Spinal cord (tissue), 10 donors: ENCODE data around the gene FBXW8. TPM values are rescaled to one million over a fixed set of nuclear protein-coding genes. Genes with fewer than 3 reads are reported as not detected.

Source experiments
- DNase-seq, 6 donors: peaks; one replicate each; pipeline versions ENCODE4 v3.0.0 to v3.0.0-alpha.2; 2013 to 2015; ENCODE audit warnings: low spot score in 6 of 6, low read depth in 4 of 6
- H3K27ac ChIP-seq: one replicate; pipeline ENCODE4 v1.5.1; 2013; ENCODE audit warnings: low read depth, low read length, control low read depth
- H3K27me3 ChIP-seq: one replicate; pipeline ENCODE4 v1.6.1; 2013; ENCODE audit warnings: low read length; ENCODE audit not compliant: control insufficient read depth, insufficient read depth
- H3K36me3 ChIP-seq: one replicate; pipeline ENCODE4 v1.6.1; 2013; ENCODE audit warnings: low read length; ENCODE audit not compliant: control insufficient read depth, insufficient read depth
- H3K4me1 ChIP-seq: one replicate; pipeline ENCODE4 v1.6.1; 2013; ENCODE audit warnings: low read length; ENCODE audit not compliant: control insufficient read depth, insufficient read depth
- H3K4me3 ChIP-seq: one replicate; pipeline ENCODE4 v1.5.1; 2013; ENCODE audit warnings: low read depth, low read length, control low read depth
- H3K9me3 ChIP-seq: one replicate; pipeline ENCODE4 v1.6.1; 2013; ENCODE audit warnings: low read length; ENCODE audit not compliant: control insufficient read depth, insufficient read depth
- WGBS: methylation state at CpG from one replicate; pipeline ENCODE4 v1.1.5; 2013; ENCODE audit warnings: missing lambda C conversion rate; ENCODE audit not compliant: insufficient coverage; 5-methylcytosine and 5-hydroxymethylcytosine counted together
- long read RNA-seq, 4 donors: transcript quantifications; one replicate each; lab custom pipeline, GENCODE V29; 2026
- polyA plus RNA-seq, 2 donors: library from polyadenylated mRNA; unstranded; fragments of 120-200 nt; gene quantifications; one replicate each; pipeline ENCODE4 v1.2.1, GENCODE V29; 2013; ENCODE audit not compliant: insufficient read length in 2 of 2
- total RNA-seq, 2 donors: library from RNA; depleted of rRNA in 1 of 2; stranded (reverse); fragments of 120-200 nt in 1 of 2; fragments of >200 nt in 1 of 2; gene quantifications; one replicate each; pipeline versions ENCODE4 v1.2.3 to v1.2.4, GENCODE V29; 2013 to 2014
- donor health status: healthy.

Gene FBXW8, protein sequence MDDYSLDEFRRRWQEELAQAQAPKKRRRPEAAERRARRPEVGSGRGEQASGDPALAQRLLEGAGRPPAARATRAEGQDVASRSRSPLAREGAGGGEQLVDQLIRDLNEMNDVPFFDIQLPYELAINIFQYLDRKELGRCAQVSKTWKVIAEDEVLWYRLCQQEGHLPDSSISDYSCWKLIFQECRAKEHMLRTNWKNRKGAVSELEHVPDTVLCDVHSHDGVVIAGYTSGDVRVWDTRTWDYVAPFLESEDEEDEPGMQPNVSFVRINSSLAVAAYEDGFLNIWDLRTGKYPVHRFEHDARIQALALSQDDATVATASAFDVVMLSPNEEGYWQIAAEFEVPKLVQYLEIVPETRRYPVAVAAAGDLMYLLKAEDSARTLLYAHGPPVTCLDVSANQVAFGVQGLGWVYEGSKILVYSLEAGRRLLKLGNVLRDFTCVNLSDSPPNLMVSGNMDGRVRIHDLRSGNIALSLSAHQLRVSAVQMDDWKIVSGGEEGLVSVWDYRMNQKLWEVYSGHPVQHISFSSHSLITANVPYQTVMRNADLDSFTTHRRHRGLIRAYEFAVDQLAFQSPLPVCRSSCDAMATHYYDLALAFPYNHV
- total RNA-seq (10 to 100 TPM in 1 of 2 donors, 1 to 10 TPM in 1; 9.3 to 17.0 TPM), polyA plus RNA-seq (10 to 100 TPM; 17.6 to 18.2 TPM)
- long read RNA-seq, donor 1, partial matches to known transcripts = 0 of 1 reads
- long read RNA-seq, donor 1, other reads (novel, unspliced or antisense) = 0 of 1 reads
- long read RNA-seq, donor 2, partial matches to known transcripts = 0 of 1 reads
- long read RNA-seq, donor 2, other reads (novel, unspliced or antisense) = 0 of 1 reads
- long read RNA-seq, donor 3, partial matches to known transcripts = 0 of 2 reads
- long read RNA-seq, donor 3, other reads (novel, unspliced or antisense) = 0 of 2 reads
- long read RNA-seq, donor 4, full-length matches to known transcripts = 2 of 21 reads
- long read RNA-seq, donor 4, partial matches to known transcripts = 19 of 21 reads
- long read RNA-seq, donor 4, other reads (novel, unspliced or antisense) = 0 of 21 reads

DNA sequence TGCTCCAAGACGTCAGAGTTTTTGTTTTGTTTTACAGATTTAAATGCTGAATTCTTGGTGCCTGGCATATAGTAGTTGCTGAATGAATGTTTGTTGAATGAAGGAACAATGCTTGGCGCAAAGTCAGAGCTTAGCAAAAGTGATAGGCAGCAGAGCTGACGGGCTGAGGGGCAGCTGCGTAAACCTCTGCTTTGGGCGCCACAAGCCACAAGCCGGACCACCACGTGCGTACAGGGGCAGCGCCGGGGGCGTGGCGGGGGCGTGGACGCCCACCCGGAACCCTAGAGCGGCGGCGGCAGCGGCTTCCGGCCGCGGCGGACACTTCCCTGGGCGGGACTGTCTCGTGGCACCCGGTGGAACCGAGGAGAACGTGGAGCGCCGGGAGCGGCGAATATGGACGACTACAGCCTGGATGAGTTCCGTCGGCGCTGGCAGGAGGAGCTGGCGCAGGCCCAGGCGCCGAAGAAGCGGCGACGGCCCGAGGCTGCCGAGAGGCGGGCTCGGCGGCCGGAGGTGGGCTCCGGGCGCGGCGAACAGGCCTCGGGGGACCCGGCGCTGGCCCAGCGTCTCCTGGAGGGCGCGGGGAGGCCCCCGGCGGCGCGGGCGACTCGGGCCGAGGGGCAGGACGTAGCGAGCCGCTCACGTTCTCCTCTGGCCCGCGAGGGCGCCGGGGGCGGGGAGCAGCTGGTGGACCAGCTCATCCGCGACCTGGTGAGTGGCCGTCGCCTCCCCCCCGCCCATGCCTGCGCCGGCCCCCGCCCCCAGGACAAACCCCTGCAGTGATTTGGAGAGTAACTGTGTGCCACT, at the start of gene FBXW8:
Gene FBXW8 (plus strand): TSS at position 306 of the 807 bp plus-strand sequence. CDS start 88 bp downstream, at position 394.
- H3K4me1 ChIP-seq = peaks cover 6% of the 10 kb centered on the region
- H3K4me3 ChIP-seq = peak within 1 kb of the TSS; percentile 55
- H3K36me3 ChIP-seq = peaks cover 4% of the 10 kb centered on the region

DNA sequence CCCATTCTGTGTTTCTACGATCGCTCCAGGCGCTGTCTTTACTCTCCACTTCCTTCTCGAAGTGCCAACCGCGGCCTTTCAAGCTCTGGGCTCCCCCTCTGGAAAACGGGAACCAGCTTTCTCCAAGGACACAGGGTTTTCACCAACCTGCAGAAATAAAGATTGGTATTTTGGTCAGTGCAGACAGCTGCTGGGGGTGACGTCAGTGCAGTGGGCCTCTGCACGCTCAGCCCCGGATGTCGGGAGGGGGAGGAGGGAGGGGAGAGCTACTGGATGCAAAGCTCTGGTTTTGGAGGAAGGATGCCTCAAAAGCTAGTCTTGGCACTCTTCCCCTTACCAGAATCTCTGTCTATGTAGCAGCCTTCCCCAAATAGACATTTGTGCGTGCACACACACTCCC, 49.4 kb upstream of the FBXW8 start:
- Histone ChIP-seq H3K4me3 (no peak overlapping the region), H3K9me3 (no peaks in the 10 kb centered on the region), H3K27me3 (peaks cover 4% of the 10 kb centered on the region), H3K4me1 (peaks cover 22% of the 10 kb centered on the region), H3K36me3 (no peaks in the 10 kb centered on the region), H3K27ac (no peak overlapping the region)
- peak in 2 of 6 donors; percentile 72 to 74 for DNase-seq
- WGBS = 66% methylated on average over 3 of the region's 12 CpGs

More for the DNA sequence above, at the start of gene FBXW8:
- WGBS = under 1% methylated on average over 82 of the region's 82 CpGs
- no peaks in the 10 kb centered on the region for H3K9me3 ChIP-seq
- DNase-seq = peak in 5 of 6 donors; percentile 50 to 90 (median 61)
- no peaks in the 10 kb centered on the region for H3K27me3 ChIP-seq
- no peak within 1 kb of the TSS for H3K27ac ChIP-seq

DNA sequence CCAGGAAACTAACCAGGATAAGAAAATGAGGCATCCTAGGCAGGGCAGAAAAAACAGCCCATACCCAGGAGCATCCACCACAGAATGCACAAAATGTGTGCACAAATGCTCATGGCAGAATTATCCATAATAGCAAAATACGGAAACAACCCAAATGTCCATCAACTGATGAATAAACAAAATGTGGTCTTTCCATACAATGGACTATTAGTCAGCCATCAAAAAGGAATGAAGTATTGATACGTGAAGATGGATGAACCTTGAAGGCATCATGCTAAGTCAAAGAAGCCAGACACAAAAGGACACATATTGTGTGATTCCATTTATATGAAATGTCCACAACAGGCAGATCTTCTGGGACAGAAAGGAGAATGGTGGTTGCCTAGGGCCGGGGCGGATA, 48.6 kb upstream of the FBXW8 start:
- H3K27me3 ChIP-seq = peaks cover 4% of the 10 kb centered on the region
- no CpG with 5 or more reads among the region's 4 CpGs for WGBS
- H3K4me1 ChIP-seq = peaks cover 22% of the 10 kb centered on the region

GRCh38 chr12:116863275-116863767, 47.4 kb upstream of the FBXW8 start:
- WGBS = 45% methylated on average over 4 of the region's 6 CpGs
- no peak overlapping the region for H3K4me3 ChIP-seq
- no peaks in the 10 kb centered on the region for H3K36me3 ChIP-seq
- peaks cover 4% of the 10 kb centered on the region for H3K27me3 ChIP-seq
- DNase-seq = no peak
- peaks cover 18% of the 10 kb centered on the region for H3K4me1 ChIP-seq
- no peaks in the 10 kb centered on the region for H3K9me3 ChIP-seq
- no peak overlapping the region for H3K27ac ChIP-seq

More for the DNA sequence above, 48.6 kb upstream of the FBXW8 start:
- no peak overlapping the region for H3K27ac ChIP-seq
- no peaks in the 10 kb centered on the region for H3K36me3 ChIP-seq
- DNase-seq = no peak
- H3K9me3 ChIP-seq = no peaks in the 10 kb centered on the region
- no peak overlapping the region for H3K4me3 ChIP-seq

DNA sequence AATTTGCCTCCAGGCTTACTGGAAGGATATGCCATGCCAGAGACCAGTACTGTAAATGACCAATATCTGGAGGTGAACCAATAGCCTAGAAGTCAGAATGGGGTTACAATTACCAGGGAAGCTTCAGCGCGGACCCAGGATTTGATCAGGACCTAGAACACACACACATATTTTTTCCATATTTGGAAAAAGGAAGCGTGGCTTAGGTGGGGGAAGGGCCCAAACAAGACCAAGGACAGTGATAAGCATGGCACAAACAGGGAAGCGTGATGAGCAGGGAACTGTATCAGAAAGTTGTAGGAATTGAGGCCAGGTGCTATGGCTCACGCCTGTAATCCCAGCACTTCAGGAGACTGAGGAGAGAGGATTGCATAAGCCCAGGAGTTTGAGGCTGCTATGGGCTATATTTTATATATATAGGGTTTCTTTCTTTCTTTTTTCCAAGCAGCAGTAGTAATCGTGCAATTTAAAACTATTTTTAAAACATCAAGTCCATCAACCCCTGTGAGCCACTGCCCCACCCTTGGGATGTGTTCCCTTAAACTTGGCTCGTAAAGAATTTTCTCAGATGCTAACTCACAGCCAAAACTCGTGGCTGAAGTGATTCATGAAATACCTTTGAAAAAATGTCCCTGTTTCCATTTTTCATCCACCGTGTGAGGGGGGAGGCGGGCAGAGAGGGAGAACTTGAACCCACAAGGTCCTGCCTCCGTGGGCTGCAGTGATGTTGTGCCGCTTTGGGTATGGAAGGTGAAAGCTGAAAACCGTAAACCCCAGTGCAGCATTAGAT, 46.2 kb upstream of the FBXW8 start:
- H3K36me3 ChIP-seq = no peaks in the 10 kb centered on the region
- WGBS = 76% methylated on average over 6 of the region's 13 CpGs
- peaks cover 4% of the 10 kb centered on the region for H3K27me3 ChIP-seq
- no peak for DNase-seq
- no peak overlapping the region for H3K27ac ChIP-seq
- no peaks in the 10 kb centered on the region for H3K9me3 ChIP-seq
- H3K4me1 ChIP-seq = peaks cover 11% of the 10 kb centered on the region
- no peak overlapping the region for H3K4me3 ChIP-seq

GRCh38 chr12:116867523-116867922, 43.2 kb upstream of the FBXW8 start:
- H3K27me3 ChIP-seq = no peaks in the 10 kb centered on the region
- 93% methylated on average over 2 of the region's 2 CpGs for WGBS
- H3K27ac ChIP-seq = no peak overlapping the region

GRCh38 chr12:116870306-116870705, 40.4 kb upstream of the FBXW8 start:
- WGBS = 100% methylated on average over 2 of the region's 4 CpGs
- Histone ChIP-seq H3K4me1 (no peaks in the 10 kb centered on the region), H3K36me3 (no peaks in the 10 kb centered on the region), H3K27ac (no peak overlapping the region), H3K9me3 (no peaks in the 10 kb centered on the region), H3K27me3 (peaks cover 3% of the 10 kb centered on the region), H3K4me3 (no peak overlapping the region)
- DNase-seq = no peak

More at GRCh38 chr12:116867523-116867922, 43.2 kb upstream of the FBXW8 start:
- Histone ChIP-seq H3K9me3 (no peaks in the 10 kb centered on the region), H3K4me3 (no peak overlapping the region), H3K4me1 (no peaks in the 10 kb centered on the region), H3K36me3 (no peaks in the 10 kb centered on the region)
- DNase-seq = no peak

DNA sequence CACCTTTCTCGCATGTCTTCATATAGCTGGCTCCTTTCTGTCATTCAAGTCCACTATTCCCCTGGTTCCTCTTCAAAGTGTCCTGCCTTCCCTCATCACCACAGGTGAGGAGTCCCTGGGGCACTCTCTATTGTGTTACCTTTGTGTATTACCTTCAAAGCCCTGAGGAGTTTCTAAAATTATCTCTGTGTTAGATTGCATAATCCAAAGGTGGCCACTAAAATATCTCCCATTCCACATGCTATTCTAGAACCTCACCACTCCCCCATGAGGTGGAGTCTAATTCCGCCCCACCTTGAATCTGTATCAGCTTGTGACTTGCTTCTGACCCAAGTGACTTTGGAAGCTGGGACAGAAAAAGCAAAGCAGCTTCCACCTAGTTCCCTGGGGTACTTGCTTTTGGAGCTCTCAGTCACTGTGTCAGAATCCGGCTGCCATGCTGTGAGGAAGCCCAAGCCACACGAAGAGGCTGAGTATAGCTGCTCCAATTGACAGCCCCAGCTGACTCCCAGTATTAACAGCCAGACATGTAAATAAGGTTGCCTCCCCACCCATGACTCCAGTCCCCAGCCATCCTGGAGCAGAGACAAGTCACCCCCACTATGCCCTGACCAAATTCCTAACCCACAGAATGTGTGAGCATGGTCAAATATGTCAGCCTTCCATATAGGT, 36.3 kb upstream of the FBXW8 start:
- H3K27me3 ChIP-seq = peaks cover 32% of the 10 kb centered on the region
- no peak overlapping the region for H3K4me3 ChIP-seq
- 95% methylated on average over 4 of the region's 4 CpGs for WGBS
- no peak for DNase-seq
- H3K27ac ChIP-seq = no peak overlapping the region
- peaks cover 23% of the 10 kb centered on the region for H3K4me1 ChIP-seq
- H3K9me3 ChIP-seq = no peaks in the 10 kb centered on the region
- no peaks in the 10 kb centered on the region for H3K36me3 ChIP-seq
